IPS DF 6.9 (cell line): ENCODE results near the gene PARVB.

Experiments used
- DNase-seq: peaks from one replicate; pipeline ENCODE4 v3.0.0-alpha.2; 2013; ENCODE audit warnings: low read depth, low spot score
- H3K27ac ChIP-seq: one replicate; pipeline ENCODE4 v1.5.1; 2013; ENCODE audit warnings: low read length, control low read depth
- H3K27me3 ChIP-seq: 2 replicates; pipeline ENCODE4 v1.6.1; 2013; ENCODE audit warnings: mild to moderate bottlenecking, low read length; ENCODE audit not compliant: control insufficient read depth, insufficient read depth
- H3K36me3 ChIP-seq: 2 replicates; pipeline ENCODE4 v1.6.1; 2013; ENCODE audit warnings: low read length; ENCODE audit not compliant: control insufficient read depth, insufficient read depth
- H3K4me1 ChIP-seq: 2 replicates; pipeline ENCODE4 v1.6.1; 2013; ENCODE audit warnings: low read length; ENCODE audit not compliant: control insufficient read depth, insufficient read depth
- H3K4me3 ChIP-seq: 2 replicates; pipeline ENCODE4 v1.5.1; 2013; ENCODE audit warnings: mild to moderate bottlenecking, low read length
- H3K9me3 ChIP-seq: 2 replicates; pipeline ENCODE4 v1.6.1; 2013; ENCODE audit warnings: low read length, inconsistent platforms; ENCODE audit not compliant: control insufficient read depth, insufficient read depth
- WGBS: extraction: QIAGEN DNeasy Blood & Tissue Kit; methylation state at CpG from one replicate; pipeline ENCODE4 v1.1.7; 2013; ENCODE audit warnings: mixed read lengths, missing lambda C conversion rate; ENCODE audit not compliant: insufficient read length, insufficient coverage; 5-methylcytosine and 5-hydroxymethylcytosine counted together

The PARVB gene

GRCh38 chr22:44190381-44190976, 166.4 kb downstream of the PARVB start:
- no CpG with 5 or more reads among the region's 12 CpGs for WGBS
- no peaks in the 10 kb centered on the region for H3K4me1 ChIP-seq
- H3K36me3 ChIP-seq = no peaks in the 10 kb centered on the region; the same call in 1 of the 2 replicates
- no peak overlapping the region for H3K27ac ChIP-seq
- no peak overlapping the region for H3K4me3 ChIP-seq
- H3K9me3 ChIP-seq = no peaks in the 10 kb centered on the region
- H3K27me3 ChIP-seq = no peaks in the 10 kb centered on the region
- DNase-seq = no peak

GRCh38 chr22:44191036-44191454, 166.9 kb downstream of the PARVB start:
- H3K4me1 ChIP-seq = no peaks in the 10 kb centered on the region
- H3K9me3 ChIP-seq = no peaks in the 10 kb centered on the region
- no peaks in the 10 kb centered on the region; the same call in 1 of the 2 replicates for H3K36me3 ChIP-seq
- DNase-seq = no peak
- no peaks in the 10 kb centered on the region for H3K27me3 ChIP-seq
- no CpG with 5 or more reads among the region's 9 CpGs for WGBS
- H3K27ac ChIP-seq = no peak overlapping the region
- H3K4me3 ChIP-seq = no peak overlapping the region

GRCh38 chr22:44192098-44192815, 168.2 kb downstream of the PARVB start:
- H3K9me3 ChIP-seq = no peaks in the 10 kb centered on the region
- DNase-seq = peak; percentile 9
- H3K36me3 ChIP-seq = no peaks in the 10 kb centered on the region; the same call in 1 of the 2 replicates
- no CpG with 5 or more reads among the region's 8 CpGs for WGBS
- no peaks in the 10 kb centered on the region for H3K4me1 ChIP-seq
- no peak overlapping the region for H3K27ac ChIP-seq
- H3K4me3 ChIP-seq = no peak overlapping the region
- no peaks in the 10 kb centered on the region for H3K27me3 ChIP-seq

GRCh38 chr22:44192816-44193534, 168.9 kb downstream of the PARVB start:
- no CpG with 5 or more reads among the region's 11 CpGs for WGBS
- H3K4me1 ChIP-seq = no peaks in the 10 kb centered on the region

GRCh38 chr22:44193535-44193891, 169.4 kb downstream of the PARVB start:
- no CpG with 5 or more reads among the region's 4 CpGs for WGBS
- Histone ChIP-seq H3K4me1 (no peaks in the 10 kb centered on the region), H3K27me3 (no peaks in the 10 kb centered on the region), H3K9me3 (no peaks in the 10 kb centered on the region), H3K36me3 (no peaks in the 10 kb centered on the region; the same call in 1 of the 2 replicates), H3K27ac (no peak overlapping the region), H3K4me3 (no peak overlapping the region)
- no peak for DNase-seq

More at GRCh38 chr22:44192816-44193534, 168.9 kb downstream of the PARVB start:
- Histone ChIP-seq H3K4me3 (no peak overlapping the region), H3K9me3 (no peaks in the 10 kb centered on the region), H3K36me3 (no peaks in the 10 kb centered on the region; the same call in 1 of the 2 replicates), H3K27ac (no peak overlapping the region), H3K27me3 (no peaks in the 10 kb centered on the region)
- no peak for DNase-seq

- H3K27ac ChIP-seq = no peak overlapping the region
- no peak overlapping the region for H3K4me3 ChIP-seq
- H3K27me3 ChIP-seq = no peaks in the 10 kb centered on the region
- WGBS = 100% methylated on average over 2 of the region's 2 CpGs
- no peaks in the 10 kb centered on the region for H3K9me3 ChIP-seq
- H3K4me1 ChIP-seq = no peaks in the 10 kb centered on the region
- no peak for DNase-seq
- no peaks in the 10 kb centered on the region; the same call in 1 of the 2 replicates for H3K36me3 ChIP-seq
These were observed 170.5 kb downstream of the PARVB start for GRCh38 chr22:44194569-44194968.

- Histone ChIP-seq H3K4me3 (no peak overlapping the region), H3K4me1 (no peaks in the 10 kb centered on the region; the same call in 1 of the 2 replicates), H3K9me3 (no peaks in the 10 kb centered on the region), H3K27ac (no peak overlapping the region), H3K36me3 (no peaks in the 10 kb centered on the region; the same call in 1 of the 2 replicates), H3K27me3 (no peaks in the 10 kb centered on the region)
- no peak for DNase-seq
- WGBS = no CpG with 5 or more reads among the region's 5 CpGs
These were observed 171.2 kb downstream of the PARVB start for GRCh38 chr22:44195189-44195871.

- no CpG with 5 or more reads among the region's 9 CpGs for WGBS
- Histone ChIP-seq H3K9me3 (no peaks in the 10 kb centered on the region), H3K4me1 (no peaks in the 10 kb centered on the region; the same call in 1 of the 2 replicates), H3K27ac (no peak overlapping the region), H3K27me3 (no peaks in the 10 kb centered on the region), H3K36me3 (no peaks in the 10 kb centered on the region; the same call in 1 of the 2 replicates), H3K4me3 (no peak overlapping the region)
- no peak for DNase-seq
These were observed 172.1 kb downstream of the PARVB start for GRCh38 chr22:44196241-44196640.

GRCh38 chr22:44196731-44197131, 172.6 kb downstream of the PARVB start:
- WGBS = no CpG with 5 or more reads among the region's 10 CpGs
- Histone ChIP-seq H3K27ac (no peak overlapping the region), H3K4me3 (no peak overlapping the region), H3K27me3 (no peaks in the 10 kb centered on the region), H3K36me3 (no peaks in the 10 kb centered on the region; the same call in 1 of the 2 replicates), H3K4me1 (no peaks in the 10 kb centered on the region; the same call in 1 of the 2 replicates), H3K9me3 (no peaks in the 10 kb centered on the region)
- DNase-seq = no peak

- WGBS = no CpG with 5 or more reads among the region's 2 CpGs
- H3K9me3 ChIP-seq = no peaks in the 10 kb centered on the region
- no peaks in the 10 kb centered on the region for H3K27me3 ChIP-seq
These were observed 173.2 kb downstream of the PARVB start for GRCh38 chr22:44197271-44197670.

More at GRCh38 chr22:44197271-44197670, 173.2 kb downstream of the PARVB start:
- Histone ChIP-seq H3K4me3 (no peak overlapping the region), H3K4me1 (no peaks in the 10 kb centered on the region; the same call in 1 of the 2 replicates), H3K36me3 (no peaks in the 10 kb centered on the region; the same call in 1 of the 2 replicates), H3K27ac (no peak overlapping the region)
- DNase-seq = no peak
